GM21576 (cell line): ENCODE measurements around the gene STRN.
A peak's percentile ranks its signal among the peaks of the same experiment; 100 is the strongest.
"Not testable (repeated sequence)": the region's sequence is repeated elsewhere in the genome, so short reads cannot be mapped to it uniquely, and the experiment has no call there.

ENCODE experiments used
- ATAC-seq: cut with Tn5 transposase; IDR thresholded peaks from one replicate; pipeline ENCODE4 v1.9.1; 2021; ENCODE audit warnings: mild to moderate bottlenecking, moderate library complexity; ENCODE audit not compliant: unreplicated experiment

The STRN gene, protein sequence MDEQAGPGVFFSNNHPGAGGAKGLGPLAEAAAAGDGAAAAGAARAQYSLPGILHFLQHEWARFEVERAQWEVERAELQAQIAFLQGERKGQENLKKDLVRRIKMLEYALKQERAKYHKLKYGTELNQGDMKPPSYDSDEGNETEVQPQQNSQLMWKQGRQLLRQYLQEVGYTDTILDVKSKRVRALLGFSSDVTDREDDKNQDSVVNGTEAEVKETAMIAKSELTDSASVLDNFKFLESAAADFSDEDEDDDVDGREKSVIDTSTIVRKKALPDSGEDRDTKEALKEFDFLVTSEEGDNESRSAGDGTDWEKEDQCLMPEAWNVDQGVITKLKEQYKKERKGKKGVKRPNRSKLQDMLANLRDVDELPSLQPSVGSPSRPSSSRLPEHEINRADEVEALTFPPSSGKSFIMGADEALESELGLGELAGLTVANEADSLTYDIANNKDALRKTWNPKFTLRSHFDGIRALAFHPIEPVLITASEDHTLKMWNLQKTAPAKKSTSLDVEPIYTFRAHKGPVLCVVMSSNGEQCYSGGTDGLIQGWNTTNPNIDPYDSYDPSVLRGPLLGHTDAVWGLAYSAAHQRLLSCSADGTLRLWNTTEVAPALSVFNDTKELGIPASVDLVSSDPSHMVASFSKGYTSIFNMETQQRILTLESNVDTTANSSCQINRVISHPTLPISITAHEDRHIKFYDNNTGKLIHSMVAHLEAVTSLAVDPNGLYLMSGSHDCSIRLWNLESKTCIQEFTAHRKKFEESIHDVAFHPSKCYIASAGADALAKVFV

DNA sequence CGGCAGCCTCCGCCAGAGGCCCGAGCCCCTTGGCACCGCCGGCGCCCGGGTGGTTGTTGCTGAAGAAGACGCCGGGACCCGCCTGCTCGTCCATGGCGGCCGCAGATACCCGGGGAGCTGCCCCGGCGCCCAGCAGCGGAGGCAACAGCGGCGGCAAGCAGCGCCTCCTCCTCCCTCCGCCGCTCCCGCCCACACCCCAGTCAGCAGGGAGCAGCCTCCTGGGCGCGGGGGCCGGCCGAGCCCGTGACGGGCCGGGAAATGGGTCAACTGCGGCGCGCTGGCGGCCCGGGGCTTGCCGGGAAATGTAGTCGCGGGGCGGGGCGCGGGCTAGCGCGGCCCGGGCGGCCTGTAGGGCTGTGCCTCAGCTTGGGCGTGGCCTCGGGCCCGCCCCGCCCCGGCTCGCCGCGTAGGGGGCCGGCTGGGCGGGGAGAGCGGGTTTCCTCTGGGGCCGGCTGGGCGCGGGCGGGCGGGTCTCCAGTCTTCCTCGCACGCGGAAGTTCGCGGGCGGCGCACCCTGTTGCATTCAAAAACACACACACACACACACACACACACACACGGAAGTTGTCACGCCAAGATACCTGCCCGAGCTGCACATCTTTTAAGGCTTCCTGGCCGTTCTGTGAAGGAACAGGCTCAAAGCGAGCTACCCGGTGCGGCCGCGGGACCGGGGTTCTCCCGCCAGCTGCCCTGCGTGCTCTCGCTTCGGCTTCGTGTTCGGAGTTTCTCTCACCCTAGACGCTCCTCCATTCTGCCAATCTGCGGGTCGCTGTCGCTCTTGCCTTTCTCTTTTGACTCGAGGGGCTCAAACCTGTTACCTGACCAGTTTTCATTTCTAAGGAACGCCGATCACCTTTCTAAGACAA, at the start of gene STRN:
Gene STRN (minus strand): TSS at position 167 of the 866 bp plus-strand sequence. CDS start 73 bp downstream, at position 94.
- ATAC-seq: peak; percentile 97

DNA sequence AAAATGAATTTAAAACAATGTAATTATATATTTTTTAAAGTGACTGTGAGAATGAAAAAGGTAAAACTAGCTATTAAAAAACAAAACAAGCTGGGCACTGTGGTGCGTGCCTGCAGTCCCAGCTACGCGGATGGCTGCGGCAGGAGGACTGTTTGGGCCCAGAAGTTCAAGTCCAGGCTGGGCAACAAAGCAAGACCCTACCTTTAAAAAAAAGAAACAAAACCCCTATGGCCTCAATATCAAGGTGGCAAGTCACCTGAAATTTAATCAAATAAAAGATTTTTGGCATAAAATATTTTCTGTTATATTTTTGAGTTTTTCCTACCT, 46.9 kb upstream of the STRN start:
- peak; percentile 3 for ATAC-seq

DNA sequence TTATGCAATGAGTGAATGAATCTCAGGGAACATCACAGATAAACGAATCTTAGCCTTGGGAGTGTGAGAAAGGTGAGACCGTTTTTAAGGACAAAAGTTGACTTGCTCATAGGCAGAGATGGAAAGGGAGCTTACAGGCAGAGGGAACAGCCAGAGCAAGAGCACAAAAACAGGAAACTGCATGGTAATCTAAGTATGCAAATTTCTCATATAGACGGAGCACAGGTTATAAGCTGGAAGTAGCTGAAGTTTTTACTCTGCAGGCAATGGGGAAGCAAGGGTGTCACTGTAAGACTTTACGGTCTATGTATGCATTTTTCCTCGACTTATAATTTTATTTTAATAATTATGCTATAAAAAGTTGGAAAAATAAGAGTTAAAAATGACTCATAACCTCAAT, 44.8 kb upstream of the STRN start:
- peak; percentile 45 for ATAC-seq

DNA sequence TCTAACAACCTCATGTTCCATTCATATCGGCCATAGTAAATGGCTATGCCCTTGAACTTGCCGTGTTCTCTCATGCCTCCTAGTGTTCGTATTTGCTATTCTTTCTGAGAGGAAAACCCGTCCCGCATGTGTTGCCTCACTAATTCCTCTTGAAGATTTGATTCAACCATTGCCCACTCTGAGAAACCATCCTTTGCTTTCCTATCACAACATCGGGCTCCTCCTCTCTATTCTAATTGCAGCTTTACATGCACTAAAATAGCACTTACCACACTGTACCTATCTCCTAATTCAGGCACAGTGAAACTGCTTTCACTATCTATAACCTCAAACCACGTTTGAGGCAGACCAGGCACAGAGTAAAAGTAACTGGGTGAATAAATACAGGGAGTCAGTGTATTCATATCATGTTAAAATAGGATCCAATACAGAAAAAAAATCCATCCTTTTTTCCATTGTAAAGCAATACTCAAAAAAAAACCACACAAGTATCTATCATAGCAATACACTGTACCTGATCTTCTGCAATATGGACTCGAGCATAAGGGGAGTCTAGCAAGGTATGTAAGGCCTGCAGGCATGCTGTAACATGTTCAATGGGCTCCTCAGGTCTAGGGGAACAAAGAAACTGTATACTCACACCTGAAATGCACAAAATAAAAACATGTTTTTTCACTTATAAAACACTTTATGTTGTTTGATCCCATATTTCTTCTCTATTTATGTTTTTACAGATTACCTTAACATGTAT, 39.0 kb upstream of the STRN start:
- ATAC-seq: peak; percentile 99

DNA sequence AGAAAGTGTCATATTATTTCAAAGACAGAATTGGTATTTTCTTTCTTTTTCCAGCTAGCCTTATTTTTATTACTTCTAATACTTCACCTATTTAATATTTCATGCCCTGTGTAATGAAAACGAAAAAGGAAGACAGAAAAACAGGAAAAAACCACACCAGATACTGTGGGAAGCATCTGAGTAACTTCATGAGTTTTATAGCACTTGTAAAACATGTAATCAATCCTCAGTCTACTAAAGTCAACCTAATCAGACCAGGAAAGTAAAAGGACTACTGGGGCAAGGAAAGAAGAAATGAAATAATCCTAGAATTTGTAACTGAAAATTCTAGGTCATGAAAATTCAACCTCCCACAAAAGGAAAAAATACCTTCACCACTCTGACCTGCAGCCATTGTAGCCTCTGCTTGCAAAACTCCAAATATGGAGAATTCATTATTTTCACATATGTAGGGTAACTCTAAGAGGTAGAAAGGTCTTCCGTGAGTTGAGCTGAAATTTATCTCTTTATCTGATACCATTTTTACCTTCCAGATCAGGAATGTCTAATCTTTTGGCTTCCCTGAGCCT, 34.7 kb upstream of the STRN start:
- ATAC-seq: no peak

DNA sequence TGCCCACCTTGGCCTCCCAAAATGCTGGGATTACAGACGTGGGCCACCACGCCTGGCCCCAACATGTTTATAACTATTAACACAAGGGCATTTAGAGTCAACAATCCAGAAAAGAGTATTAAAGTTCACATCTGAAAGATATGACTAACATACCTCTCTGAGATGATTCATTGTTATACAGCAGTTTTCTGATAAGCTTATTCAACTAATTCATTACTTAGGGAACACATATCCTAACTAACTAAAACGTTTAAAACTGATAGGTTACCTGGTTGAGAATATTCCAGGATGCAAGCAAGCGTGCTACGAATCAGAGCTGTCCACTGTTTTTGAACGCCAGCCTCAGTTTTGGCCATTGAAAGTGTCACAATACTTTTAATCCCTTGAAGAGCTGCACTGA, 34.0 kb upstream of the STRN start:
- ATAC-seq: no peak

DNA sequence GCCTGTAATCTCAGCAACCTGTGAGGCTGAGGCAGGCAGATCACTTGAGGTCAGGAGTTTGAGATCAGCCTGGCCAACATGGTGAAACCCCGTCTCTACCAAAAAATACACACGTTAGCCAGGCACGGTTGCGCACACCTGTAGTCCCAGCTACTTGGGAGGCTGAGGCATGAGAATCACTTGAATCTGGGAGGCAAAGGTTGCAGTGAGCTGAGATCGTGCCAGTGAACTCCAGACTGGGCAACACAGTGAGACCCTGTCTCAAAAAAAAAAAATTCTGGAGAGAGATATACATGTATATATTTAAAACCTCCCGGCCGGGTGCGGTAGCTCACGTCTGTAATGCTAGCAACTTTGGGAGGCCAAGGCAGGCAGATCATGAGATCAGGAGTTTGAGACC, 33.1 kb upstream of the STRN start:
- not testable (repeated sequence) for ATAC-seq

DNA sequence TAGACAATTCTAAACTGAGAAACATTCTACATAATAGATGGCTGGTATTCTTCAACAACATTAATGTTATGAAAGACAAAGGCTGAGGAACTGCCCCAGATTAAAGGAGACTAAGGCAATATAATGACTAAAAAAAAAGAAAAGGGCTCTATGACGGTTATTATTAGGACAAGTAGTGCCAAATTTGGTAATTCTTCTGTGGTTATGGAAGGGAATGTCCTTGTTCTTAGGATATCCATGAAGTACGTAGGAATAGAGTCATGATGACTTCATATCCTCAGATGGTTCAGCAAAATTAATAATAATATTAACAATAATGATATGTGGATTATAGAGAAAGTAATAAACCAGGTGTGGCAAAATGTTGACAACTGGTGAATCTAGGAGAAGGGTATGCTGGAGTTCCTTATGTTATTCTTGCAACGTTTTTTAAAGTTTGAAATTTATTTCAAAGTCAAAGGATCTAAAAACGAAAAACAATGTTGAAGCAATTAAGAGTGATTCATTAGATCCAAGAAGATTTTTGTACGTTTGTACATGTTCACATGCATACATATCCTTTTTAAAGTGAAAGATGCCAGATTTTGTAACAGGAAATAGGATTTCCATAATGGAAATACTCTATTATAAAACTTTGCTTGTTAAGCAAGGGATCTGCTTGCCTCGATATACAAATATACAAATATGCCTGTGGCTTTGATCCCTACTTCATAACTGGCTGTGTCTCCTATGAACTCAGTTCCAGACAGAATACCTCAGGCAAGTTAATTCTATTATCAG, 27.7 kb upstream of the STRN start:
- ATAC-seq: no peak

DNA sequence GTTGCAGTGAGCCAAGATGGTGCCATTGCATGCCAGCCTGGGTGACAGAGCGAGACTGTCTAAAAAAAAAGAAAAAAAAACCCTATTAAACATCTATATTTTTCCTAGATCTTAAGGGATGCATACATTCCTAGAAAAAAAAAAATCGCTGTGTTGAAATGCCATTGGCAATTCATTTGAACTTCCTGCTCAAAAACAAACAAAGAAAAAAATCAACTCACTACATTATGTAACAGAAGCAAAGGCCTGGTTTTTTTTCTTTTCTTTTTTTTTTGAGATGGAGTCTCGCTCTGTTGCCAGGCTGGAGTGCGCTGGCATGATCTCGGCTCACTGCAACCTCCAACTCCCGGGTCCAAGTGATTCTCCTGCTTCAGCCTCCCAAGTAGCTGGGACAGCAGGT, 21.7 kb upstream of the STRN start:
- no peak for ATAC-seq

DNA sequence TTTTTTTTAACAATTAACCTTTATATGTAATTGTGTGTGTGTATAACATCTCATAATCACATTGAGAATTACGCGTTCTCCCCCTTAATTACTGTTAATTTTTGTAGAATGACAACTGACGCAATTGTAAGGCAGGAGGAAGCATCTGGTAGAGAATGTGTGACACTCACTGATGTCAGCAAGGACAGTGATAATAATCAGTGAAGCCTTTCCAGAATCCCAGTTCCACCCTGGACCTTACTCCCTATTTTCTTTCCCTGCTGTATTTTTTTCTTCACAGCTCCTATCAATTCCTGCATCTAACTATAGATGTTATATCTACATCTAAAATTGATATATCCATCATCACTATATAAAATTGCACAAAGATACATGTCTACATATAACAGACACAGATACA, 16.1 kb upstream of the STRN start:
- ATAC-seq: no peak

DNA sequence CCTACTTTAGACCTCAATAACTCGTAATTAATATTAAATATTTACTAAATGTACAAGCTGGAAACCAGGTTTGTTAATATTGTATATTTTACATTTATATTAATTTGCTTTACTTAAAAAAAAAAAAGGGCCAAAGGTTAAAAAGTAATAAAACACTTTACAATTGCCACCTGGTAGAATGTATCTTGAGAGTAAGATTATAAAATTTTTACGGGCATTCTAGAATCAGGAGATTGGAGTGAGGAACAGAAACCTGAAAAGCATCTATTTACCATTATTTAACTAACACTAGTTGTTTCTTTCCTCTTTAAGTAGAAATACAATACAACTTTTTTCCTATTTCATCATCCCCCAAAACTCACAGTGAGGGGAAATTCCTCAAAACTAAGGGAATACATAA, 15.6 kb upstream of the STRN start:
- ATAC-seq: no peak

DNA sequence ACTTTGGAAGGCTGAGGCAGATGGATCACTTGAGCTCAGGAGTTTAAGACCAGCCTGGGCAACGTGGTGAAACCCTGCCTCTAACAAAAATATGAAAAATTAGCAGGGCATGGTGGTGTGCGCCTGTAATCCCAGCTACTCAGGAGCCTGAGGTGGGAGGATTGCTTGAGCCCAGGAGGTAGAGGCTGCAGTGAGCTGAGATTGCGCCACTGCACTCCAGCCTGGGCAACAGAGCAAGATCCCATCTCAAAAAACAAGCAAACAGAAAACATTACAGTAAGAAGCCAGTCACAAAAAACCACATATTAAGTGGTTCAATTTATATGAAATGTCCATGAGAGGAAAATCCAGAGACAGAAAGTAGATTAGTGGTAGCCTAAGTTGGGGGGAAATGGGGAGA, 12.7 kb upstream of the STRN start:
- not testable (repeated sequence) for ATAC-seq

DNA sequence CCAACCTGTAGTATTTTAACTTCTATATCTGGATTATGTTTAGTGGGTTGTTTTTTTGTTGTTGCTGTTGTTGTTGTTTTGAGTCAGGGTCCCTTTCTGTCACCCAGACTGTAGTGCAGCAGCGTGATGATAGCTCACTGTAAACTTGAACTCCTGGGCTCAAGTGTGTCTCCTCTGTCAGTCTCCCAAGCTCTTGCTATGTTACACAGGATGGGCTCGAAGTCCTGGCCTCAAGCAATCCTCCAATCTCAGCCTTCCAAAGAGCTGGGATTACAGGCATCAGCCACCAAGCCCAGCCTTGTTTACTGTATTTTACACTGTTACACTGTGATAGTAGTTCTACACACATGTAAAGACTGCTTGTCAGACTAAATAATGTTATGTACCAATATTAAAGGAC, 9.7 kb upstream of the STRN start:
- ATAC-seq: no peak

DNA sequence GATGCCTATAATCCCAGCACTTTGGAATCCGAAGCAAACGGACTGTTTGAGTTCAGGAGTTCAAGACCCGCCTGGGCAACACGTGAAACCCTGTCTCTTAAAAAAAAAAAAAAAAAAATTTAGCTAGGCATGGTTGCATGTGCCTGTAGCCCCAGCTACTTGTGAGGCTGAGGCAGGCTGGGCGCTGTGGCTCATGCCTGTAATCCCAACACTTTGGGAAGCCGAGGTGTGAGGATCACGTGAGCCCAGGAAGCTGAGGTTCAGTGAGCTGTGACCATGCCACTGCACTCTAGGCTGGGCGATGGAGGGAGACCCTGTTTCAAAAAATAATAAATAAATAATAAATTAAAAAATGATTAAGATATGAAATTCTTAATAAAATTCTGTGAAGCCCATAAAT, 9.0 kb upstream of the STRN start:
- ATAC-seq: no peak

DNA sequence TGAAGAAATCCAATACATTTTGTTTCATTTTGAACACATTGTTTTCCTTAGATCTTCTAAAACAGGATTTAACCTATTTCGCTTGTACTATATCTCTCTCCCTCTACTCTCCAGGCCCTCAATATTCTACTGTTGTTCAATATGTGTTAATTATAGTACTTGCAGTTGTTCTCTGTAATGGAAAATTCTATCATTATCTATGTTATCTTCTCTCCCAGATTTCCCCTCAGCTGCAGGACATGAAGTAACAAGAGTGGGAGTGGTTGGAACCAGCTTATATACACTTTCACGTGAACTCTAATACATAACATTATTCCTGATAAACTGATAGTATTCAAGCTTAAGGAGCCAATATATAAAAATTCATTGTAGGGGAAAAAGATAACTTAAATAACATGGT, 7.0 kb upstream of the STRN start:
- no peak for ATAC-seq

DNA sequence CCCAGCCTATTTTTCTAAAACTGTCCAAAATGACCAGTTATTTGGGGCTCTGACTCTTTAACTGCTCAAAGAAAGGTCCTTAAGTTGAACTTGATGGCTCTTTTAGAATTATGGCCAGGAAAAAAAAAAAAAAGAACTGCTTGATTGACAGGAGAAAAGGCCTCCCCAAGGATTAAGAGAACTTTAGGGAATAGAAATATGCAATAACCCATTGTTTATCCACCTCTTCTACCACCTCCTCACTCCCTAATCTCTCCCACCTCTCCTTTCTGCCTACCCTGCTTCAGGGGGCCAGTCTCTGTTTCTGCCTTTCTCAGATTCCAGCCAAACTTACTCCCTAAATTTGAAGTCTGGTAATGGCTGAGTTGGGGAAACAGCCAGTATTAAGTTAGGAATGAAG, 5.7 kb upstream of the STRN start:
- ATAC-seq: no peak

DNA sequence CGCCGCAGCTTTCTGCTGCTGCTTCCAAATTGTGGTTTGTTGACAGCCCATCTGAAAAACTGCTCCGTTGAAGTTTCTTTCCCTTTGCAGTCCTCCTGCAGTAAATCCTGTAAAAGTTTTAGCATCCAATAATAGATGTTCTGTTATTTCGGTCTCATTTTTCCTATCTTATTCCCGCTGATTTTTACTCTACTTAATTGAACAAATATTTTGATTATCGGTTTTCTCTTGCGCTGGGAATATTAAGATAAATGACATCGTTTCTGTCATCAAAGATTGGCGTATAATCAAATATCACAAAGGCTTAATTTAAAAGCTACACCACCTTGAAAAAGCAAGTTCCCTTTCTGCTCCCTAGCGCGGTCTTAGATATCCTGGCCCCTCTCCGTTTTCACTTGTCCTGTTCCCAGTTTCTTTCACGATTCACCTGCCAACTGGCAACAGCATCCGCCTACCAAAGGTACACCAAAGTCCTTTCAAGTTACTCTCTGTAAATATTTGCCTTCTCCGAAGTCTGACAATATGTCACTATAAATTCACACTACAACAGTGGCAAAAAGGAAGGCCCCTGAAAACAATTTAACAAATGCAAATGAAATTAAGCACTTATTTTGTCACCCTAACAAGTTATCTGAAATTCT, 1.0 kb upstream of the STRN start:
- no peak for ATAC-seq

DNA sequence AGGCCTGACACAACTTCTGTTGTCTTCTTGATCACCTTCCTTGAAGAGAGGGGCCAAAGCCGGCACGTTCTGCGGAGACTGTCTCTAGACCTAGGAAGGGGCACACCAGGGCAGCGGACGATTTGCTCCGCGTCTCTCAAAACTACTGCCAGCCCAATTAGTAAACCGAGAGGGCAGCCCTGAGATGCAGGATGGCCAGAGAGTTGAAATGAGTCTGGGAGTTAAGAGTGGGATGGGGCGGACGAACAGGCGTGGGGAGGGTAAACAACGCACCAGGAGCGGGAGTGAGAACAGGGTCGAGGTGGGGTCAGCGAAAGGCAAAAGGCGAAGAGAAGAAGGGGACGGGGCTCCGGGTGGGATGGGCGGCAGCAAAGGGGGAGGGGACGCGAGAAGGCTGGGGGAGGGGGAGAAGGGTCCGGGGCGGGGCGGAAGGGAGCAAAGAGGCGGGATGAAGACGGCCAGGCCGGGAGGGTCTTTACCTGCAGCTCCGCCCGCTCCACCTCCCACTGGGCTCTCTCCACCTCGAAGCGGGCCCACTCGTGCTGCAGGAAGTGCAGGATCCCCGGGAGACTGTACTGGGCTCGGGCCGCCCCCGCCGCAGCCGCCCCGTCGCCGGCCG, 476 bp downstream of the STRN start:
- ATAC-seq: peak; percentile 23

DNA sequence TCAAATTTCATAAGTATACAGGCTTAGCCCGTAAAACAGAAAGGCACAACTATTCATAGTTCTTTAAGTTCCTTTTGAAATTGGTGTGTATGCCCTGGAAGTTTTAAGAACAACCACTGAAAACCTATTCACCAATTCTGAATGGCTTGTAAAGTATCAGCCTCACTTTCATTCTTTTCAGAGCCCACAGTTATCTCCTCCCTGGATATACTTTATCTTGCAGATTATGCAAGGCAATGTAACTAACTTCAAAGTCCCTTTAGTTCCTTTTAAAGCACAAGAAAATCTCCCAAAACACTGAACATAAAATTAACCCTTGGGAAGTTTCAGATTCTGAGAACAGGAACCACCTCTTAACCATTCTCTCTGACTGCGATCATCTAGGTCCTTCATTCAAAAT, 1.1 kb downstream of the STRN start:
- no peak for ATAC-seq
